ENCODE measurements around the gene HAPLN1. TPM values are rescaled to one million over a fixed set of nuclear protein-coding genes. Genes with fewer than 3 reads are reported as not detected.
"Not testable (repeated sequence)": the region's sequence is repeated elsewhere in the genome, so short reads cannot be mapped to it uniquely, and the experiment has no call there.

The HAPLN1 gene
- not detected for total RNA-seq

DNA sequence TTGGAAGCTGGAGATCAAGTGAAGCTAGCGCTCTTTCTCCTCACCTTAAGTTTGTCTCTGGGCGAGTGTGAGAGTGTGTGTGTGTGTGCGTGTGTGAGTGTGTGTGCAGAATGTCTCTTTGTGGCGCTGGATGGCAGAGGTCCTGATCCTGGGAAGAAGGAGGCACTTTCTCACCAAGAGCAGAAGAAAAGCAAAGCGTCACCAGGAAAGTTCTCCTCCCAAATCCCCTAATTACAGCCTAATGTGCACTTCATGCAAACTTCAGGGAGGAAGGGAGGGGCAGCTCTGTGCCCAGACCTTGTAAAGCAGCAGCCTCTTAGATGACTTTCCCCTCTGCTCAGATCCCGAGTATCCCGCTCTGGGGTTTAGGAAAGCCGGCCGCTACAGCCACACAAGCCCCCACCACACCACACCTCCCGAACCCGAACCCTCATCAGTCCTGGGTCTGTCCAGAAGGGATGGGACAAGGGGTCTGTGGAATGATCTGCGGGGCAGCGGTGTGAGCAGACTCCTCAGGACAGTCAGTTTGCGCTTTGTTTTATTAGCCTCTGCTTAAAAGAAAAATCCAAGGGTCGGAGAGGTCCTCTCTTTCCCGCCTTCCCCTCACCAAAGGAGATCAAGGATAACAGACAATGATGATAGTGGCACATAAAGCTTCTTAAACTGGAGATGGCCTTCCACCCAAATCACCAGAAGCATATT is at the start of gene HAPLN1:
Gene HAPLN1 (minus strand): TSS at position 20 of the 702 bp plus-strand sequence. CDS start 47,332 bp downstream, outside the sequence.
- ATAC-seq (no peak), DNase-seq (ENCODE audit: low spot score) (no peak)

DNA sequence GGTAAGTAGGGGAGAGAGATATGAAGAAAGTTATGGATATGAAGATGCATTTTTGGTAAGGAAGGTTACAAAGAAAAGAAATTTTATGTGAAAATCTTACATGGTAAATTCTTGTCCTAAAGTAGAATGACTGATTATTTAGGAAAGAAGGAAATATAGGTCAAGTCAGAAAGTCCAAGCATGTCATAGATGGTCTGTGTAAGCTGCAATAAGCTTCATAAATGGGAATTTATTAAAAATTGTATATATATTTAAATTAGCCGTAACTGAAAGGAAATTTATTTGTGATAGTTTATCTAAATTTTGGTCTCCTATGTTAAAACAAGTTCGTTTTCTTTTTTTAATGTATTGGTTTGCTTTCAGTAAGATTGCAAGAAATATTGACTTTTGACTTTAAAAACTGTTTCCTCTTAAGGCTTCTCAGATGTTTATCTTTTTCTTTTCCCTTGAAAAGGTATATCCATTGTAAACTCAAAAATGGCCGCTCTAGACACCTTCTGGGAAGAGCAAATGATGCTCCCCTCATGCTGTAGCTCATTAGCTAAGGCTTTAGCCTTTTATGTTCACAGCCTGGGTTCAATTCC is 46.8 kb upstream of the HAPLN1 start:
- no peak for DNase-seq (ENCODE audit: low spot score)
- ATAC-seq: no peak

DNA sequence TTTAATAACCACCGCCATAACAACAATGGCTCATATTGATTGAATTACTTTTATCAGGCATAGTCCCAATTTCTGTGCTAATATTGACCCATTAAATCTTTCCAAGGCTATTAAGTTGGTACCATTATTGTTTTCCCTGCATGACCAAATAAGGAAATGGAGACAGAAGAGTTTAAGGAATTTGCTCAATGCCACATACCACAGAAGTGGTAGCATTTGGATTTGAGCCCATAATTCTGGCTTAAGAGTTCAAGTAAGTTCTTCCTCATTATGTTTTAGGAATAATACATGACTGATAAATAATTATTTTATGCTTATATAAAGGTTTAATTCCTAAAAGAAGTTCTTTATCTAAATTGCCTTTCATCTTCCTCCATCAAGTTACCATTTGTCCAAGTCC is 43.4 kb upstream of the HAPLN1 start:
- ATAC-seq (no peak), DNase-seq (ENCODE audit: low spot score) (no peak)

DNA sequence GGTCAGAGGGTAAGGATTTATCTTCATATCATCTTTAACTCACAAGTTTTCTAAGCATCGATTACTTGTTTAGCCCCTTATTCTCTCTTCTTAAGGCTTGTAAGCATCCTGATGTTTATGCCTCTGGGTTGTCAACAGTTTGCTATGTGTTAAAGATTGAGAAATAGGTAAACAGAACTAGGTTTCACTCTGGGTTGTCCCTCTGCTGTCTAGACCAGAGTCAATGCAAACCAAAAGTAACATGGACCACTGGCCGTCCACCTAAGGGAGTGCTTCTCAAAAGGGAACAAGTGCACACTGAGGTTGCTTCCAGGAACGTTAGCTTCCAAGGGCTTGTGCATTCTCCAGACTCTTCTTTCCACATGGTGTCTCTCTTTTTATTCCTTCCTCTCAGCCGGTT is 39.9 kb upstream of the HAPLN1 start:
- DNase-seq (ENCODE audit: low spot score) (no peak), ATAC-seq (no peak)

DNA sequence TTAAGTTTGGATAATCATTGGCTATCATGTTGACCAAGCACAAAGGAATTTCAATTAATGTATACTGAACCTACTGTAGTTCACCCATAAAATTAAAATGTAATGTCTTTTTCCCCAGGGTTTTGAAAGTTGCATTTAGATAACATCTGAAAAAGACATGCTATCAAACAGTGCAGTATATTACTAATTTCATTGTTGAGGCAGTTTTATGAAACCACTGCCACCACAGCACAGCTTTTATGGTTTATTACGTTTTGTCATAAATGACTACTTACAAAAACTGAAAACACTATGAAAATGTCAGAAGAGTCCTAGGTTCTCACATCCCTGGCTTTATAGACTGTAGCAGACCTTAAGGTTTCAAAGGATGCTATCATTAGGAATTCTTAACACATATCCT is 32.0 kb upstream of the HAPLN1 start:
- ATAC-seq (no peak), DNase-seq (ENCODE audit: low spot score) (no peak)

DNA sequence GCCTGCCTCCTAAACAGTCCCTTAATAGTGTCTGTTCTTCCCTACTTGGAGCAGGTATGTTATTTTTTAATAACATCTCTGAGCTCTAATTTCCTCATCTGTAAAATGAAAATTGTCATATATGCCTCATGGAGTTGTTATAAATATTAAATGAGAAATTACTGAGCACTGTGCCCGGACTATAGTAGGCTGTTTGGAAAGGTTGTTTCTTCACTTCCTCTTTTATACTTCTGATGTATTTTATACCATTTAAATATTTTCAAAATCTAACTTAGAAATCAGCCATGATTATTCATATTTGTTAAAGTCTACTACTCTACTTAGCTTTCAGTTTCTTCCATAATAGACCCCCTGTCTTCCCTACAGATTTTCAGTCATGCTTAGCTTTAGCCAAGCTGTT is 30.5 kb upstream of the HAPLN1 start:
- no peak for DNase-seq (ENCODE audit: low spot score)
- no peak for ATAC-seq

DNA sequence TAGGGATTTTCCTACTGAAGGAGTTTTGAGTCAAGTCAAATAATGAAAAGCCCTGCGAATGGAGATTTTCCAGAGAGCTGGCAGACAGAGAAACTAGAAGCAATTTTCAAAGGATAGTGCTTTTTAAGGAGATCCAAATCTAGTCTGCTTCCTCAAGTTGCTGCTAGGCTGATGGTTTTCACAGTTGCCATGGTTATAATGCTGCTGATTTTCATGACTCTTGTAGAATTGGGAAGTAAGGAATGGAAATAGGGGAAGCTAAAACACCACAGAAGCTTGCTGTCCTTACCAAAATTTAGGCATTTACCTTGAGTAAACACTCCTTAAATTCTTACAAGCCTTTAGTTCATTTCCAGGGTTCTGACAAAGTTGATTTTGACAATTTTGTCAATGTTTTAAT is 30.1 kb upstream of the HAPLN1 start:
- DNase-seq (ENCODE audit: low spot score) (no peak), ATAC-seq (no peak)

DNA sequence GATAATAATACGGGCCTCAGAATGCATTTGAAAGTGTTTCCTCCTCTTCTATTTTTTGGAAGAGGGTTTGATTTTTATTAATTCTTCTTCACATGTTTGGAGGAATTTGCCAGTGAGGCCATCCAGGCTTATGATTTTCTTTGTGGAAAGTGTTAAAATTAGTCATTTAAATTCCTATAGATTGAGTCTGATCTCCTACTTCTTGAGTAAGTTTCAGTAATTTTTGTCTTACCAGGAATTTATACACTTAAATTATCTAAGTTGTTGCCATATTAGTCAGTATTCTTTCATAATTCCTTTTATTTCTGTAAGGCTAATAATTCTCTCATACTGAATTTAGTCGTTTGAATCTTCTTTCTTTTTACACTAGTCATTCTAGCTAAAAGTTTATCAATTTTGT is 25.2 kb upstream of the HAPLN1 start:
- no peak for ATAC-seq
- no peak for DNase-seq (ENCODE audit: low spot score)

DNA sequence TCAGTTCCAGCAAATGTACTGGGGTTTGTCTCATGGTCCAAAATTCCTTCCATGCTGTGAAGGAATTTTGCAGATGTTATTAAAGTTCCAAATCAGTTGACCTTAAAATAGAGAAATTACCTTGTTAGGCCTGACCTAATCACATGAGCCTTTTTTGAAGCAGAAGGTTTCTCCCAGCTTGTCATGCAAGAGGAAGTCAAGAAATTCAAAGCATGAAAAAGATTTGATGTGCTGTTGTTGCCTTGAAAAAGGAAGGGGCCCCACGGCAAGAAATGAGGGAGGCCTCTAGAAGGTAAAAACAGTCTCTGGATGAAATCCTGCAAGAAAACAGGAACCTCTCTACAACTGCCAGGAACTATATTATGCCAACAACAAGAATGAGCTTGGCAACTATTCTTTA is 24.2 kb upstream of the HAPLN1 start:
- ATAC-seq (no peak), DNase-seq (ENCODE audit: low spot score) (no peak)

DNA sequence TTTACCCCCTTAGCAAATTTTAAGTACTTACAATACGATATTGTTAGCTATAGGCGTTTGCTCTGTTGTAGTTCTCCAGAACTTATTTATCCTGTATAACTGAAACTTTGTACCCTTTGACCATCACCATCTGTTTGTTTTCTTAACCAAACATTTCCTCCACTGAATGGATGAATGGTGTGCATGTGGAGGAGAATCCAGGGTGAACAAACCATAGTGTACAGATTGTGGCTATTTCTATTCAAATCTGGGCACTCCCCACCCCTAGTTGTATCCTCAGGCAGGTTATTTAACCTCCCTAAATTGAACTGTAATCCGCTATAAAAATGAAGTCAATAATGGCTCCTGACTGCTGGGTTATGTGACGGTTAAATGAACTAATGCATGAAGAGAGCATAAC is 21.4 kb upstream of the HAPLN1 start:
- peak; percentile 40 for ATAC-seq
- DNase-seq (ENCODE audit: low spot score): no peak

DNA sequence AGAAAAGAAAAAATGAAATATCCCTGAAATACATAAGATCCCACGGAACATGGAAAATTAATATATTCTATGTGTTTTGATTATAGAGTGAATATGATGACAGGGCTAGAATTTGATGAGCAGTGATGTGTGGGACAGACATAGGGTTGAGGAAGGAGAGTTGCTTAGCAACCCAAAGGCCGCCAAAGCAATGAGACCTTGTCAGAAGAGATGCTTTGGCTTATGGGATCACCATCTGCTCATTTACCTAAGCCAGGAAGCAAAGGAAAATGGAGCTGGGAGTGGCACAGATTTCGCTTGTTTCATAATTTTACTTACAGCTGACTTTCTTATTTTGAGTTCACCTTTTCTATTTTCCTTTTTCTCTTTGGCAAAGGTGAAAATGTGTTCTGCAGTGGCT is 20.9 kb upstream of the HAPLN1 start:
- no peak for ATAC-seq
- DNase-seq (ENCODE audit: low spot score): no peak

DNA sequence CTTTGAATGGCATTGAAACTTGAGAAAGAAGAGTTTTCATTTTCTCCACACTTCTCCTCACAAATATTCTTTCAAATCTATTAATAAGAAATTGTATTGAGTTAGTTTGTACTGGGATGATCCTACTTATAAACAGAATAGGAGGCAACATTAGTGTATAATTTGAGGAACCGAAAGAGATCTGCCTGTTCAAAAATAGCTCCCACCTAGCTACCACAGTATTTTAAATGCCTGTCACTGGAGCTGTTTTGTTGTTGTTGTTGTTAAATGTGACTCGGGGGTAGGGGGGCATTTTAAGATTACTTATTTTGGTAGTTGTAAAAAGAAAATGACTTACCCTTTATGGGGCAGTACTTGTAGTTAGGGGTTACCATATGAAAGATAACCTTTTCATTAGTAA is 20.1 kb upstream of the HAPLN1 start:
- ATAC-seq: no peak
- DNase-seq (ENCODE audit: low spot score): no peak

DNA sequence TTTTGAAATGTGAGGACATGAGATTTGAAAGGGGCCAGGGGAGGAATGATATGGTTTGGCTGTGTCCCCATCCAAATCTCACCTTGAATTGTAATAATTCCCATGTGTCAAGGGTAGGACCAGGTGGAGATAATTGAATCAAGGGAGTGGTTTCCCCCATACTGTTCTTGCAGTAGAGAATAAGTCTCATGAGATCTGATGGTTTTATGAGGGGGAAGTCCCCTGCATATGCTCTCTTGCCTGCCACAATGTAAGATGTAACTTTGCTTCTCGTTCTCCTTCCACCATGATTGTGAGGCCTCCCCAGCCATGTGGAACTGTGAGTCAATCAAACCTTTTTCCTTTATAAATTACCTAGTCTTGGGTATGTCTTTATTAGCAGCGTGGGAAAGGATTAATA is 15.5 kb upstream of the HAPLN1 start:
- not testable (repeated sequence) for DNase-seq (ENCODE audit: low spot score); ATAC-seq

DNA sequence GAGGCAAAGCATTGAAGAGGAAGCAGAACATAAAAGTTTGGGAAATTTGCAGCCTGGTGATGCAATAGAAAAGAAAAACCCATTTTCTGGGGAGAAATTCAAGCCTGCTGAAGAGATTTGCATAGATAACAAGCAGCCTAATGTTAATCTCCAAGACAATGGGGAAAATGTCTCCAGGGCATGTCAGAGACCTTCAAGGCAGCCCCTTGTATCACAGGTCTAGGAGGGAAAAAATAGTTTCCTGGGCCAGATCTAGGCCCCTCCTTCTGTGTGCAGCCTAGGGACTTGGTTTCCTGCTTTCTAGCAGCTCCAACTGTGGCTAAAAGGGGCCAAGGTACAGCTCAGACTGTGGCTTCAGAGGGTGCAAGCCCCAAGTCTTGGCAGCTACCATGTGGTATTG is 14.4 kb upstream of the HAPLN1 start:
- not testable (repeated sequence) for DNase-seq (ENCODE audit: low spot score); ATAC-seq

DNA sequence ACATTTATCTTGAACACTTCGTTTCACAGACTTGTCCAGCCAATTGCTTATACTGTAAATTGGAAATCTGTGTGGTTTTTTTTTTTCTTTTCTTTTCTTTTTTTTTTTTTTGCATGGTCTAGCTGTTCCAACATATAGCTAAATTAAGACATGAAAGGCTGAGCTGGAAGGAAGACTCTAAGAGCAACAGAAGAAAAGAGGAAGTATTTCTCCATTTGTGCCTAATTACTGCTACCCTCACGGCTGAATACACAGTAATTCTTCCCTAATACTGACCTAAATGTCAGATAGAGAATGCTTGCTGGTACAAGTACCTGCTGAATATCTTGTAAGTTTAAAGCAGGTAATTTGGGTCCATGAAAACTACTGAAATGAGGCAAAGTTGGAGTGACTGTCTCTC is 11.0 kb upstream of the HAPLN1 start:
- DNase-seq (ENCODE audit: low spot score) (no peak), ATAC-seq (no peak)

DNA sequence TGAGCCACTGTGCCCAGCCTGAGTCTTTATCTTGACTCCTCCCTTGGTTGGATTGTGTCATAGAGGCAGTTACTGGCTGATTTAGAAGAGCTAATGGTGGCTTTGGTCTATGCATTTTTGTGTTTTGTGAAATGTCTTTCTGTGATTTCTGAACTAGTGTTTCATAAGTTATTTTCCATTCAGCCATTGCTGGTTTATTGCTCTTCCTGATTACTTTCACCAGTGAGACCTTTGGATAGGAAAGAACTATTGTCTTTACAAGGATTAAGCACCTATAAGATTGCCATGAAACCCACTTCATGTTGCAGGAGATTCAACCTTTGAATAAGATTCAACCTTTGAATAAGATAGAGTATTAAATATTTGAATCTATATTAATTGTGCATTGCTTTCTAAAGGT is 8.7 kb upstream of the HAPLN1 start:
- no peak for ATAC-seq

DNA sequence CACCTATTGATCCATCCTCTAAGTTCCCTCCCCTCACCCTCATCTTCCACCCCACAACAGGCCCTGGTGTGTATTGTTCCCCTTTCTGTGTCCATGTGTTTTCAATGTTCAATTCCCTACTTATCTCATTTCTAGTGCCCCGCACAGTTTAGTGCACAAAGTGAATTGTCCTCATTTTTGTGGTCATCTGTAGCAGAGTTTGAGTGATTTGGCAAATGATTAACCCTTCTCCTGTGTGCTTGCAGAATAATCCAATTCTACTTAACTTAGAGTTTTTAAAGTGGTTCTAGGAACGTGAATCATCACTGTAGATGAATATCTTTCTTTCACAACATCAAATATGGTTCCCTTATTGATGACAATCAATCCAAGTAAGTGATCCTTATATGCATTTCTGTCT is 6.3 kb upstream of the HAPLN1 start:
- ATAC-seq (no peak), DNase-seq (ENCODE audit: low spot score) (no peak)

More for the DNA sequence above, 8.7 kb upstream of the HAPLN1 start:
- no peak for DNase-seq (ENCODE audit: low spot score)

DNA sequence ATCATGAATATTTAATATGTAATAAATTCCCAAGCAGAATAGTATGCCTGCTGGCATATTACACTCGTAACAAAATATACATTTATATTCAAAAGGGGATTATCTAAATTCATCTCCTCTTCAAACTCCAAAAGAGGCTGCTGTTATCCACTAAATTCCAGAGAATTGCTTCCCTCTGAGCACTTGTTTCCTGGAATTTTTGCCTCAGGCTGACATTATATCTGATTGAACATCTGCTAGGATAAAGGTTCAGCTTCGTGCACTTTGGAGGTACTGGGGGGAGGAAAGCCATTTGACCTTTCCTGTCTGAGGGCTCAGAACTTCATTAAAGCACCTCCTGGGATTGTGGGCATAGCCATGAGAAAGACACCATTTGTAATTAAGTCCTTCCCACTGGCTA is 4.3 kb upstream of the HAPLN1 start:
- no peak for DNase-seq (ENCODE audit: low spot score)
- no peak for ATAC-seq

DNA sequence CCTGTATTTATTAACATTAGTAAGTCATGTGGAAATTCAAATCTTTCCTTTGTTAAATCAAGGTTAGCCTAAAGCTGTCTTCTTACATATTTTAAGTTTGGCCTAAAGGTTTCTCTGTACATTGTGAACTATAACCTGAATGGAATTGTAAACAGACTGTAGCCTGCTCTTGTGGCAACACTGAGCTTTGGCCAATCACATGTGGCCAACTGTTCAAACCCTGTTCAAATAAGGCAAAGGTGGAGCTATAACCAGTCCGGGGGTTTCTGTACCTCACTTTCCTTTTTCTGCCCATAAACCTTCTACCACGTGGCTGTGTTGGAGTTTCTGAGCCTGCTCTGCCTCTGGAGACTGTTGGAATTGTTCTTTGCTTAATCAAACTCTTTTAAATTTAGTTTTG is 3.3 kb upstream of the HAPLN1 start:
- ATAC-seq: peak; percentile 56
- DNase-seq (ENCODE audit: low spot score): no peak

DNA sequence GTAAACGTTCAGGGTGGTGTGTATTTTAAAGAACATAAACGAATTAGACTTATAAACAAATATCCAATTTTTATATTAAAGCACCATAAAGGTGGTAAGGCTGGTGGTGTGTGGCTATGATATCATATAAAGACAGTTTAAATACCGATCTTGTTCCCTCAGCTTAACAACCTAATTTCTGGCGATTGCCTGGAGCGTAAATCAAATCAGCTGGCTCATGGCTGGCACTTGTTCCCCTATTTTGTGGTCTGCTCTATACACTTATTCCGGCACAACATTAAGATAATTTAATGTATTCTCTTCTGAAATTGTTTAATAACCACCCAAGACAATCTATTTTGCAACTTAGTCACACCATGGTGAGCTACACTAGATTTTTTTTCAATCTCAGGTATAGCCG is 2.4 kb upstream of the HAPLN1 start:
- DNase-seq (ENCODE audit: low spot score): no peak
- ATAC-seq: no peak

DNA sequence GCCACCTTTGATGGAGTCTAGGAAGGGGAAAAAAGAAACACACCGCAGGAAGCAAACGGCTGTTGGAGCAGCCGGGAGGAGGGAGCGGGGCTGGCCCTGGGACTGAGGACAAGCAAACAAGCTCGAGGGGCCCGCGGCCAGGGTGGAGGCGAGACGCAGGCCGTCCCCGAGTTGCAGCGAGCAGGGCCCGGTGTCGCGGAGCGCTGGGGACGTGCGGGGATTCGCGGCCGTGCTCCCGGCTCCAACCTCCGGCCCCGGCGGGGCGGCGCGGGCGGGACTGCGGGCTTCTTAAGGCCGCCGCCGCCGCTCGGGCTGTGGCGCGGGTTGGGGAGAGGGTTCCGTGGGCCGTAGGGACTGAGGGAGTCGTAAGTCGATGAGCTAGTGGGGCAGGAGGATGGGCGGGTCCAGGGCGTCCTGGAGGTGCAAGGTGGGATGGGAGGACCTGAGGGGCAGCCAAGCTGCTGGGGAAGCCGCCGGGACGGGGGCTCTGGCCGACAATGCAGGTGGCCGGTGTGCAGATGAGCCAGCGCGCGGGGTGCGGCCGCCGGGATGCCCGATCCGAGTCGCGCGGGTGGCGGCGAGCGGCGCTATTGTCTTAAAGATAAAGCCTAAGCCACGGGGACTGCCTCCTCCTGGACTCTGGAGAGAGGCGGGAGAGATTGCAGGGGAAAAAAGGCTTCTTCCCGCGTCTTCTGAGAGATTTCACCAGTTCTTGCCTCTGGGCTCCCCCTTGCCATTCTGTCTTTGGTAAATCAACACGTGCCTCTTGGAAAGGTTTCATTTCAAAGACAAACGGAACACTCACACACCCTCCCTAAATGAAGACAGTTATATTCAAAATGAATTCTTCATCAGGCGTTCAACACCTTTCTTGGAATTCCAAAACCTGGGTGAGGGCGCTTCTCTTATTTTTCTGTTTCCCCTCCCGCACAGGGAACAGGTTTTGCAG is 1.6 kb upstream of the HAPLN1 start:
- ATAC-seq (peak; percentile 65), DNase-seq (ENCODE audit: low spot score) (no peak)
